ENCODE data around the gene PRKCH. TPM values are rescaled to one million over a fixed set of nuclear protein-coding genes. Genes with fewer than 3 reads are reported as not detected.

PRKCH gene
- total RNA-seq, 1 donor from 2014 or later, result 19.1 TPM

DNA sequence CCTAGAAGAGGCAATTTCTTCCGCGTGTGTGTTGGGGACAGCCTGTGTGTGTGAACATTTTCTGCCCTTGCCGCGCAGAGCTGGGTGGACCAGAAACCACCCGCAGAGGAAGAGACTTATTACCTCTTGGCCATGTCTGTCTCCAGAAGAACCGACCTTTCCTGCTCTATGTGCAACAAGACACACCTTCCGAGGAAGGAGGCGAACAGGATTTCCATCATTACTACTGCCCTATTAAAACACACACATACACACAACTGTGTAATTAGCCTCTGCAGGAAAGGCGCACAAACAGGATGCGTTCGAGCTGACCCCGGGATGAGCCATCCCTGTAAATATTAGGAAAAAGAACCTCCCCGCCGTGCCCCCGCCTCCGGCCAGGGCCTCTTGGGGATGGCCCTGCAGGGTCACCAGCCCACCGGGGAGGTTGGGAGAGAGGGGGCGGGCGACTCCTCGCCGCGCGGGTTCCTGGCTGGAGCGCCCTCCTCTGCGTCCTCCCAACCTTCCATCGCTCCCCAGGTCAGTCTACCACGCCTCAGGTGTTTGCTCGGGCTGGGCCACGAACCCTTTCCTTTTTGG is 484 bp upstream of the PRKCH start:
- Mint-ChIP-seq H3K4me1 (ENCODE audit: unreplicated experiment) (no peaks in the 10 kb centered on the region), H3K27ac (peak overlapping the region; percentile 94), H3K27me3 (peaks cover 27% of the 10 kb centered on the region), H3K36me3 (peaks cover 4% of the 10 kb centered on the region), H3K9me3 (no peaks in the 10 kb centered on the region), H3K4me3 (no peak overlapping the region)
- TF ChIP-seq, protein P1, sequence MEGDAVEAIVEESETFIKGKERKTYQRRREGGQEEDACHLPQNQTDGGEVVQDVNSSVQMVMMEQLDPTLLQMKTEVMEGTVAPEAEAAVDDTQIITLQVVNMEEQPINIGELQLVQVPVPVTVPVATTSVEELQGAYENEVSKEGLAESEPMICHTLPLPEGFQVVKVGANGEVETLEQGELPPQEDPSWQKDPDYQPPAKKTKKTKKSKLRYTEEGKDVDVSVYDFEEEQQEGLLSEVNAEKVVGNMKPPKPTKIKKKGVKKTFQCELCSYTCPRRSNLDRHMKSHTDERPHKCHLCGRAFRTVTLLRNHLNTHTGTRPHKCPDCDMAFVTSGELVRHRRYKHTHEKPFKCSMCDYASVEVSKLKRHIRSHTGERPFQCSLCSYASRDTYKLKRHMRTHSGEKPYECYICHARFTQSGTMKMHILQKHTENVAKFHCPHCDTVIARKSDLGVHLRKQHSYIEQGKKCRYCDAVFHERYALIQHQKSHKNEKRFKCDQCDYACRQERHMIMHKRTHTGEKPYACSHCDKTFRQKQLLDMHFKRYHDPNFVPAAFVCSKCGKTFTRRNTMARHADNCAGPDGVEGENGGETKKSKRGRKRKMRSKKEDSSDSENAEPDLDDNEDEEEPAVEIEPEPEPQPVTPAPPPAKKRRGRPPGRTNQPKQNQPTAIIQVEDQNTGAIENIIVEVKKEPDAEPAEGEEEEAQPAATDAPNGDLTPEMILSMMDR (conservative IDR thresholded peaks at IDR 0.05), result no peak
- DNase-seq (ENCODE audit: extremely low spot score, unreplicated experiment), result no peak

DNA sequence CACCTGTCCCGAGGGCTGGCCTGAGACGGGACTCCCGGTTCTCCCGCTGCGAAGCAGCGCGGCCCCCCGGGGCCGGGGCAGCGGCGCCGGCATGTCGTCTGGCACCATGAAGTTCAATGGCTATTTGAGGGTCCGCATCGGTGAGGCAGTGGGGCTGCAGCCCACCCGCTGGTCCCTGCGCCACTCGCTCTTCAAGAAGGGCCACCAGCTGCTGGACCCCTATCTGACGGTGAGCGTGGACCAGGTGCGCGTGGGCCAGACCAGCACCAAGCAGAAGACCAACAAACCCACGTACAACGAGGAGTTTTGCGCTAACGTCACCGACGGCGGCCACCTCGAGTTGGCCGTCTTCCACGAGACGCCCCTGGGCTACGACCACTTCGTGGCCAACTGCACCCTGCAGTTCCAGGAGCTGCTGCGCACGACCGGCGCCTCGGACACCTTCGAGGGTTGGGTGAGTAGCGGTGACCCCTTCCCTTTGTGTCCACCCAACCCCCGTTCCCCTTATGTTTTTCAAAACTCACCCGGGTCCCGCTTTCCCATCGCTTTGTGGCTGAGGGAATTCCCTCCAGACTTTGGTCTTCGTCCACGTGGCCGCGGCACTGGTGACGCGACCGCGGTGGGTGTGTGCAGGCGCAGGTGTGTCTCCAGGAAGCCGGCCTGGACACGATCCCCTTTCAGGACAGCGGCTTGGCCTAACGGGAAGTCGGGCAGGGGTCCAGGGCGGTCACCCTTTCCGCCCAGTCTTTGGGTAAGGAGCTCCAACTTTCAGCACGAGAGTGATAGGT is 826 bp downstream of the PRKCH start:
- H3K27me3 Mint-ChIP-seq, result peaks cover 27% of the 10 kb centered on the region
- peaks cover 5% of the 10 kb centered on the region for H3K4me1 Mint-ChIP-seq (ENCODE audit: unreplicated experiment)
- DNase-seq (ENCODE audit: extremely low spot score, unreplicated experiment), result no peak
- peak overlapping the region; percentile 92 for H3K4me3 Mint-ChIP-seq
- no peaks in the 10 kb centered on the region for H3K9me3 Mint-ChIP-seq
- peaks cover 4% of the 10 kb centered on the region for H3K36me3 Mint-ChIP-seq
- TF ChIP-seq, protein P1 (conservative IDR thresholded peaks at IDR 0.05), result no peak
- peak overlapping the region; percentile 98 for H3K27ac Mint-ChIP-seq

DNA sequence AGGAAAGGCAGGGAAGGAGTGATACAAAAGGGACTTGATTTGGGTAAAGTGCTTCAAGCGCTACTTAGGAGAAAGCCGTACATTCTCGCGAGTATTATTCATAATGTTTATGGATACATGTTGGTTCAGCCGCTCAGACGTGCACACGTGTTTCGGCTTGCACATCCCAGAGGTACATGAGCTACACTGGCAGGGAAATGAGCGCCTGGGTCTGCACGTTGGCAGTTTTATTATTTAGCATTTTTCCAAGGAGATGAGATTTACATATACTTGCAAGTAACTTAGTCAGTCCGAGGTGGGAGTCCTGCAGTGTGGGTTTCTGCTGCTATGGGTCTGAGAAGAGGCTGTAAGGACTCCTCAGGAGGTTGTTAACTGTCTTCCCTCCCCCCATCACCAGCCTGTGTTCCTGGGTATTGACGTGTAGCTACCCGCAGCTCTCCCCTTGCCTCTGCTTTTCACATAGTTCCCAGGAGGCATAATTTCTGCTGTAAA is 1.5 kb downstream of the PRKCH start:
- TF ChIP-seq, protein P1 (conservative IDR thresholded peaks at IDR 0.05), result no peak
- peaks cover 4% of the 10 kb centered on the region for H3K36me3 Mint-ChIP-seq
- H3K9me3 Mint-ChIP-seq, result no peaks in the 10 kb centered on the region
- peak overlapping the region; percentile 98 for H3K27ac Mint-ChIP-seq
- H3K4me1 Mint-ChIP-seq (ENCODE audit: unreplicated experiment), result peaks cover 9% of the 10 kb centered on the region
- H3K27me3 Mint-ChIP-seq, result peaks cover 27% of the 10 kb centered on the region
- H3K4me3 Mint-ChIP-seq, result peak overlapping the region; percentile 92
- no peak for DNase-seq (ENCODE audit: extremely low spot score, unreplicated experiment)

DNA sequence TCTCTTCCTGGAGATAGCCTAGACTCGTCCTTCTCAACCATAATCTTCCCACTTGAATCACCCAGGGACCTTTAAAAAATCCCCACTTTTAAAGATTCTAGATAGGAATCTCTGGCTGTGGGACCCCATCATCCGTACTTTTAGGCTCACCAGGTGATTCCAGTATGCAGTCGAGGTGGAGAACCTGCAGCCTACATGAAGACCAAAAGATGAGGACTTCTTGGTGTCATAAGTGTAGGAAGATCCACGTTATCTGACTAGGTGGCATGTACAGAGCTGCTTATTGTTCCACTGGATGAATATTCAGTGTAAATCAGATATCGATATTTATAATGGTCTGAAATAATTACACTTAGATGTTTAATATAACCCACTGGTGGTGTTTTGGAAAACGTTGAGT is 2.6 kb downstream of the PRKCH start:
- Mint-ChIP-seq H3K4me3 (peak overlapping the region; percentile 92), H3K9me3 (no peaks in the 10 kb centered on the region)
- DNase-seq (ENCODE audit: extremely low spot score, unreplicated experiment), result no peak

DNA sequence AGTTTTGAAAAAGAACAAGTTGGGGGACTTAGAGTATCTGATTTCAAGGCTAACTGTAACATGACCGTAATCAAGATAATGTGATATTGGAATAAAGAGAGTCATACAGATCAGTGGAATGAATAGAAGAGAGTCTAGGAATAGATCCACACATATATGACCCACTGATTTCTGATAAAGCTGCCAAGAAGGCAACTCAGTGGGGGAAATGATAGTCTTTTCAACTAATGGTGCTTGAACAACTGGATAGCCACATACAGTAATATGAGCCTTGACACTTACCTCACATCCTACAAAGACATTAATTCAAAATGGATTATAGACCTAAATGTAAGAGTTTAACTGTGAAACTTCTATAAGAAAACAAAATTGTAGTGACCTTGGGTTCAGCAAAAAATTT is 3.8 kb downstream of the PRKCH start:
- Mint-ChIP-seq H3K27ac (no peak overlapping the region), H3K27me3 (peaks cover 27% of the 10 kb centered on the region), H3K36me3 (peaks cover 9% of the 10 kb centered on the region), H3K9me3 (no peaks in the 10 kb centered on the region), H3K4me1 (ENCODE audit: unreplicated experiment) (peaks cover 9% of the 10 kb centered on the region), H3K4me3 (no peak overlapping the region)
- TF ChIP-seq, protein P1 (conservative IDR thresholded peaks at IDR 0.05), result no peak
- DNase-seq (ENCODE audit: extremely low spot score, unreplicated experiment), result no peak

More for the DNA sequence above, 2.6 kb downstream of the PRKCH start:
- peaks cover 4% of the 10 kb centered on the region for H3K36me3 Mint-ChIP-seq
- H3K4me1 Mint-ChIP-seq (ENCODE audit: unreplicated experiment), result peaks cover 9% of the 10 kb centered on the region
- peaks cover 27% of the 10 kb centered on the region for H3K27me3 Mint-ChIP-seq
- TF ChIP-seq, protein P1 (conservative IDR thresholded peaks at IDR 0.05), result no peak
- no peak overlapping the region for H3K27ac Mint-ChIP-seq

Data from type B pancreatic cell (in vitro differentiated cells).